GM18870 (cell line): Measurements from ENCODE around the gene AKR1C2.
"Not testable (repeated sequence)": the region's sequence is repeated elsewhere in the genome, so short reads cannot be mapped to it uniquely, and the experiment has no call there.

Source experiments
- ATAC-seq: cut with Tn5 transposase; IDR thresholded peaks from one replicate; pipeline ENCODE4 v1.9.1; 2021; ENCODE audit warnings: moderate library complexity; ENCODE audit not compliant: unreplicated experiment

Gene AKR1C2

DNA sequence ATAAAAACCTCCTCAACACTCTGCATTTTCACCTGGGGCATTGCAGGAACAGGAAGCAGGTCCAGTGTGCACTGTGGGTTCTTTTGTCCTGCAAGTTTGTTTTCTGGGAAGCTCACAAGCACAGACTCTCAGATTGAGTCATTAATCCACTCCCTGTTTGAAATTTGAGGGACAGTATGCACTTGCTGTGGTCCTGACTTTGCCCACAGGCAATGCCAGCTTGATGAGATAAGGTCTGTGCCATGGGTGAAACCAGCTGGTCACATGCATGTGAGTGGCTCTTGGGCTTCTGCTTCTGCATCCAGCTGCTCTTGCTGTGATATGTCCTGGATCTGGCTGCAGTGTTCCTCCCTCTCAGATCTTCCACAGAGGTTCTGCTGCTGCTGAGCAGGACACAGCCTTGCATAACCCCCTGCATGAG lies 21.8 kb upstream of the AKR1C2 start:
- not testable (repeated sequence) for ATAC-seq

DNA sequence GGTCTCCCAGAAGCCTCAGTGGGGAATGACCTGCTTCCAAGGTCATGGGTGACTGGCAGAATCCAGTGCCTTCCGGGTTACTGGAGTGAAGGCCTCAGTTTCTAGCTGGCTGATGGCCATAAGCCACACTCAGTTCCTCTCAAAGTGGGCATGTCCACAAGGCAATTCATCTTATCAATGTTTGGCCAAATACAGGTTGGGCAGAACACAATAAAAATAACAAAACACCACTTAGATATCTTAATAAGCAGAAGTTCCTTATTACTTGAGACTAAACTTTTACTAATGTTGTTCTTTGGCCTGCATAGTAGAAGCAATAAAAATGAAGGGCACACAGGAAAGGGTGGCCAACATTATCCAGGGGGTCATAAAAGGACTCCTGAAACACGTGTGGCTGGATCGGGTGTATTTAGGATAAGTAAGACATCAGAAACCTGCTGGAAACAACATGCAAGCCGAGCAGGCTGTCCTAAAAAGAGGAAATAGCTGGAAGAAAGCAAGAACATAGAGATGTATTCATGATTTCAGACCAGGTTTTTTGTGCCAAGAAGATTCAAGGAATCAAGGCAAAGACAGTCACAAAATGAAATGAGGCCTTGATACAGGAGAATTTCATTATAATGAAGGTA lies 19.6 kb upstream of the AKR1C2 start:
- no peak for ATAC-seq

DNA sequence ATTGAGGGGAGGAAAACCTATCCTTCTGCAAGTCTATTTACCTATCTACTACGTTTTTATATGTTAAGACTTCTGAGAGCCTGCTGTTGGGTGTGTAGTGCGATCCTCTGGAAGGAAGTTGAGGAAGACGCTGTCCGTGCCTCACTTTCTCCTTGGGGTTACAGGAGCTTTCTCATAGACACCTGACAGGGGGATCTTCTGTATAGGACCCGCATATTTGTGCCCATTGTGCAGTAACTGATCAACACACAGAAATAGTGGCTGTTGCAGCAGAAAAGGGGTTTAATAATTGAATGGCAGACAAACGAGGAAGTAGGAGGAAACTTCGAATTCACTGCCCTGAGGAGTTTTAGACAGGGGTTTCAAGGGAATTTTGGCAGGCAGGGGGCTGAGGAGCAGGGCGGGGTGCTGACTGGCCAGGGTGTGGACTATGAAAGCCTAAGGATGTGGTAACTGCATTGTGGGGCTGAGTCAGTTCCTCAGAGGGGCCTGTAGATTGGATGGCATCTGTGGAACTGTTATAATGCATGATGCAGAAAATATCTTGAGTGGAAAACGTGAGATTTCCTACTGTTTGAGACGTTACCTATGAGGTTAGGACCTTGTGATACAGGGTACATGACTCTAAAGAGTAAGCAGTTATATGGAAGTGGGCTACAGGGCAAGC lies 18.1 kb upstream of the AKR1C2 start:
- not testable (repeated sequence) for ATAC-seq

DNA sequence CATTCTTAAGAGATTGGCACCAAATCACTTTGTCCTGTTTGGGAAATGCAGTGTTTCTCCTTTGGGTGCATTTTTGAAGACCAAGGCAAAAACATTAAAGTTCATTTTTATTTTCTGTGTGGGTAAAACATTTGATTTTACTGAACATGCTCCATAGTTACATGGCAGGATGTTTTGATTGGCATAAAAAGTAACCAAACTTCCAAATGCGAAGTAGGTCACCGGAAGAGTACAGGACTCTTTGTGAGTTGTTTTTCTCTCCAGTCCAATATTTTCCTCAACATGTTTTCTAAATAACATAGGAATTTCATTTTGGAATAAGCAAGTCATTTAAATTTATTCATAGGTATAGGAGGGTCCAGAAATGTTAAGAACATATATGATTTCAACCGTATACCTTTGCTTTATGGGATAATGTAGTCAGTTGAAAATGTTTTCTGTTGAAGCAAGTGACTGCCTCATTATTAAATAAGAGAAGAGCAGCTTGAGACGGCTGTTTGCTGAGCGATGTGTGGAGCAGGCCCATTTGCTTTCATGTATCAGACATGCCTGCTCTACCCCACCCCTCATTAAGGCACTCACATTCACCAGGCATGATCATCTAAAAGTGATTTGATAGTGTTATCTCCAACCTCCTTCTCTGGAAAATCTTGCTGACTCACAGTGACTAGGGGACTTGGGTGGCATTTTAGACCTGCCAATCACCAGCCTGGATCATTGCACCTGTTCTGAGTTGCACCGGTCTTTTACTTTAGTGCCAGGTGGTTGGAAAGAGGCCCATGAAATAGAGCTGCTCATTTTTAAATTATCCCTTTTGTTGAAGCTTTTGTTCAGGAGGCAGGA lies 16.3 kb upstream of the AKR1C2 start:
- ATAC-seq: not testable (repeated sequence)

DNA sequence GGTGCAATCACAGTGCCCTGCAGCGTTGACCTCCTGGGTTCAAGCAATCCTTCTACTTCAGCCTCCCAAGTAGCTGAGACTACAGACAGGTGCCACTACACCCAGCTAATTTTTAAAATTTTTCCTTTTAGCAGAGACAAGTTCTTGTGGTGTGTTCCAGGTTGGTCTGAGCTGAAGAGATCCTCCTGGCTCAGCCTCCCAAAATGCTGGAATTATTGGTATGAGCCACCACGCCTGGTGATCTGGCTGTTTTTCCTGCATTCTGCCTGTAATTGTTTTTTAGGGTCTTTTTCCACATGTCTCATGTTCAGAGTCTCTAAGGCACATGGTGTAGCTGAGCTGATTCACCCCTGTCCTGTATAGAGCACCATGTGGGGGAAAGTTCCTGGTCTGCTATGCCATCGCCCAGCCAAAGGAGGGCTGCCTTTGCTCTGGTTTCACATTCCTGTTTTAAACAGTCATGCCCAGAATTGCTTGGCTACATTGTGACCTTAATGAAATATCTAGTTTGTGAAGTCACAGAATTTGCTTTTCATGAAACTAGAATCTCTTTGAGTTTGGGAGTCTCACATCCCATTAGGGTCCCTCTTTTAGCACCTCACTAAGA lies 15.1 kb upstream of the AKR1C2 start:
- ATAC-seq: not testable (repeated sequence)

DNA sequence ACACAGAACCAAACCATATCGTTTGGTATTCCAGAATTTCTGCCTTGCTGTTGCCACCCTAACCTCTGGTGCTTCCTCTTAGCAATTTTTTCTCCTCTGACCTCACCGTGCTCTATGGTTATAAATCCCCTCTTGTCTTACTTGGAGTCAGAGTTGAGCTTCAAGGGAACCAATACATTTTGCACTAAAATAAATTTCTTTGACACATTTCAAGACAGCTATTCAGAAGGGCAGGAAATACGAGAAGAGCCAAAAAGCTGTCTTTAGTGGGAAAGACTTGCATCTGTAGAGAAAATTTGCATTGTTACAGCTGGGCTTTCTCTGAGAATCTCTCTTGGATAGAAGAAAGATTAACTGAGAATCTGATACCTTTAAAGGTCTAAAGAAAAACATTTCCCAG lies 14.5 kb upstream of the AKR1C2 start:
- ATAC-seq: no peak

DNA sequence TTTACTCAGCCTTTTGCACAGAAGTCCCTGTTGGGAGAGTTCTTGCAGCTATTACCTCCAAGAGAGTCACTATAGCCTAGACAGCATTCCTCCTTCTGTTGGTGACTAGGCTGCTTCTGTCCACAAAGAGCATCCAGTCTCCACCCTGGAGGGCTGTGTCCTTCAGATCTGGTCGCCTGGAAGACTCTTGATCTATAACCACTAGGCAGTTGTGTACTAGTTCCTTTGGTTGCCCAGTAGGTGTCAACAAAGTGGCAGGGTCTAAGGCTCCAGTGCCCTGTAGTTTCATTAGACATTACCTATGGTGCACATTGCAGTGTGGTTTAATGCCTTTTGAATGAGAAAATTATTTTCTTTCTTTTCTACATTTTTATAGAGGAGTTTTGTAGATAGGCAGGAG lies 11.3 kb upstream of the AKR1C2 start:
- no peak for ATAC-seq

DNA sequence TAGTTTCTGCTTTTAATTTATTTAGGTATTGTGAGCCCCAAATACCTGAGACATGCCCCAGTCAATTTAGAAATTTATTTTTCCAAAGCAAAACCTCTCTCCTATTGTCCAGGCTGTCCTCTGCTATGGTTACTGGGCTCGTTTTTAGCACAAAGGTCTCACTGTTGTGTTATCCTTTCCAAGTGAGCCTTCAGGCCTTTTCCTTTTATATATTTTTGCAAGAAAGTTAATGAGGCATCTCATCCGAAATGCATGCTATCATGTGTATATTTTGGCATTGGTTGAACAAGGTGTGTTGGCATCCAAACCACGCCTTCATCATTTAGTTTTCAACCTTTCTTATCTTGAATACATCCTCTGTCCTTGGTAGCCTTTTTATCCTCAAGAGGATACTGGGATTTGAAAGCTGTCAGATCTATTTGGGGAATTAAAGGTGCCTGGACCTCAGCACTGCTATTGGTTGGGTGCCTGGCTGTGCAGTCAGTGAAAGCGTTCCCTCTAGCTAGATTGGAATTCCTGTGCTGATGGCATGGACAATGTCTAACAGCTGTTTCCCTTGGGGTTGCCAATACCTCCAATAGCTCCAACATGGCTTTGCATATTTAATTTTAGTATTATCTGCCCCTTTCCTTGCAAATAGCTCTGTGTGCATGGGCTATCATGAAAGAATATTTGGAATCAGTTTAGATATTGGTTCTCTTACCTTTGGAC lies 10.7 kb upstream of the AKR1C2 start:
- ATAC-seq: not testable (repeated sequence)

DNA sequence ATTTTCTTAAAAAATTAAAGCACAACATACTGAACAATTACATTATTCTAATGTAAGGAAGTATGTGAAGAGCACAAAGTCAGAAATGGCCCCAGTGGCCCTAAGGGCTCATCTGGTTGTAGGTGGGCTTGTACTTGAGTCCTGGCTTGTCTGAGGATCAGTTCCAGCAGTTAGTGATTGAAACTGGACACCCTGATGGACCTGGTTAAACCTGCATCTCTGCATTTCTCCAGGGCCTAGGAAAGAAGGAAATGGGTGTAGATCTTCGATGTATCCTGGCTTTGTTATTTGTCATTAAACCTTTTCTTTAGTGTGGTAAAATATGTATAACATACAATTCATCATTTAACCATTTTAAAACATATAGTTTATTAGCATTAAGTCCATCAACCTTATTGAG lies 9.7 kb upstream of the AKR1C2 start:
- ATAC-seq: no peak

DNA sequence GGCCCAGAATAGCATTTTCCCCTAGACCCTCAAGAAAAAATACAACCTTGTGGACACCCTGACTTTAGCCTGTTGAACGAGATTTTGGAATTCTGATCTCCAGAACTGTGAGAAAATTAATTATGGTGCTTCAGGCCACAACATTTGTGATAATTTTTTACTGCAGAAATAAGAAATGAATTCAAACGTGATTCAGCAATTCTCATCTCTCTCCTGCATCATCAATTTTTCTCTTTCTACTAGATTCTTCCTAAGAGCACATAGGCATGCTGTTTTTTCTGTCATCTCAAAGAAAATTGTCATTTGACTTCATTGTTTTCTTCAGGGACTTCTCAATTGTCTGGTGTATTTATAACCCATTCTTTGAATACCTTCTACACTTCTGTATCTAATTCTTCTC lies 8.9 kb upstream of the AKR1C2 start:
- no peak for ATAC-seq

DNA sequence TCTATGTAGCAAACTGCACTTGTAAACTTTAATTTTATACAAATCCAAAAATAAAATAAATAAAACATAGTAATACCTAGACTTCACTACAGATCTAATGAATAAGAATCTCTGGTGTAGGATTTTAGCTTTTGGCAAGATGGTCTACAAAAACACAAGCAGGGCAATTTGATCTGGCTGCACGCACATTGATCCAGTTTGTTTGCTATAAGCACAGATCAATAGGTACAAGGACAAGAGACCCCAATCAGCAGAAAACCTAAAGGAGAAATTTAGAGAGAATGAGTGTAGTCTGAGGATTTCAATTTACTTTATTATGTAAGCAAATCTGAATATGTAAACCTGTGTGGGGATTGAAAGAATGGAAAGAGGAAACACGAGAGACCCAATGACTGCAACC lies 7.7 kb upstream of the AKR1C2 start:
- ATAC-seq: not testable (repeated sequence)

DNA sequence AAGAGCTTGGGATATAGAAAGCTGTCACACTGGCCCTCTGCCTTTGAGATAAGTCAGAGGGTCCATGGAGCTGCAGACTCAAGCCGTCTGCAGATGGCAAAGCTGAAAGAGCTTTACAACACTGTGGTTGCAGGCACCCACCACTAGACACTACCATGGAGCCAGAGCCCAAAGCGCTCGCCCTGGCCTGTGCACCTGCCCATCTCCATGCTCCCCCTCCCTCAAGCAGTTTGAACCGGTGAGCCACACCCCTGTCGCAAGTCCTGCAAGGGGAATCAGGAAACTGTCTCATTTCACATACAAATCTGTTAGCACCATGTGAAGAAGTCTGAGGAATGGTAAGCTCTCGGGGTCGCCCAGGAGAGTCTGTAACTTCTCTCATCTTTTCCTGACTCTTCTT lies 6.4 kb upstream of the AKR1C2 start:
- ATAC-seq: not testable (repeated sequence)

DNA sequence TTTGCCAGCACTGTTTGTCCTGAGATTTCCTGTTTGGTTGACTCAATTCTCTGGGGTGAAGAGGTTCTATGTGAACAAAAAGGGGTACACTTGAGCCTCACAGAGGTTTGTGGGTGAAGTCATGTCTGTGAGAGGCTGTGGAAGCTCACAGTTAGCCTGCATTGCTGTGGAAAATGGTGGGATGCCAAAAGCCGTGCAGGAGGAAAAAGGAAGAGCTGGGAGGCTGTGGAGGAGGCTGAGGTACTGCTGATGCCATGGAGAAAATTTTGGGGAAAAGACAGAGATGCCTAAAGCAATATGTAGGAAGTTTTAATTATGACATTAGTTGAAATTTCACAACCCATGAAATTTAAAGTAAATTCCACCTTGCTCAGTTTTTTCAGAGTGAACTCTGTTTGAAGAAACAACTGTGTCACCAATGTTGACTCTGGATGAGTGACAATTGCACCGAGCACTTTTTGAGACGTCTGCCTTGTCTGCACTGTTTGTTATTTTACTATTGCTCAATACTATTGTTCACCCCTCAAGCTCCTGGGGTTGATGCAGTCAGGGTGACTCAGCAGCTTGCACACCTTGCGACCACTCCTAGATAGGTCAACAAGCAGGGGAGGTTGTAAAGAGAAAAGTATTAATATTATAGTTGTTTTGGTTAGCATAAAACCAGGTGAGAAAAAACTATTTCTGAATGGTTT lies 5.3 kb upstream of the AKR1C2 start:
- ATAC-seq: not testable (repeated sequence)

DNA sequence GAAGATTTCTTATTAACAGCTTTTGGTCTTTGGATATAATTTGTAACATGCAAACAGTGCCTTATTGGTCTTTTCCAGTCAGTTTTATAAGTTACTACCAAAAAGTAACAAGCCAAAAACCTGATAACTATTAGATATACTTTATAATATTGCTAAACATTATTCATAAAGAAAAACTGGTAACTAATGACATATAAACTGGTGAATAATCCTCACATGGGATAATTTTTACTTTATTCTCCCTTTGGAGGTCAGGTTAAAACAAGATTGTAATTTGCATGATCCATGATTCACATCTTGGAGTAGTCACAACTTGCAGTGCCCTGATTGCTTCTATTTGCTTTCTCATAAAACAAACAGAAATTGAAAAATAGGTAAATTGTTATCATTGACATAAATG lies 844 bp upstream of the AKR1C2 start:
- ATAC-seq: not testable (repeated sequence)

DNA sequence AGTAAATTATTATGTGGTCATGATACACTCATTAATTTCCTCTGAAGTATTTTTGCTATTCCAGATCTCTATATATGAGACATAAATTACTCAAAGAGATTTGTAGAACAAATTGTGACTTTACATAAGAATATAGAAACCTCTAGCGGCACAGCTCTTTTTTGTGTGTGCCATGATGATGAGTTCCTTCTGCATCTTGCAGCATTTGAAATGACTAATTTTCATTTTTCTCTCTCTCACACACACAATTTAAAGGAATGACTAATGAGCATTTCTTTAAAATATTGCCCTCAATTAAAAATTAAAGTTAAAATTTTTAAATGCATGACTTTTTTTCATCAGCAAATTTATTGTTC lies 351 bp upstream of the AKR1C2 start:
- not testable (repeated sequence) for ATAC-seq

DNA sequence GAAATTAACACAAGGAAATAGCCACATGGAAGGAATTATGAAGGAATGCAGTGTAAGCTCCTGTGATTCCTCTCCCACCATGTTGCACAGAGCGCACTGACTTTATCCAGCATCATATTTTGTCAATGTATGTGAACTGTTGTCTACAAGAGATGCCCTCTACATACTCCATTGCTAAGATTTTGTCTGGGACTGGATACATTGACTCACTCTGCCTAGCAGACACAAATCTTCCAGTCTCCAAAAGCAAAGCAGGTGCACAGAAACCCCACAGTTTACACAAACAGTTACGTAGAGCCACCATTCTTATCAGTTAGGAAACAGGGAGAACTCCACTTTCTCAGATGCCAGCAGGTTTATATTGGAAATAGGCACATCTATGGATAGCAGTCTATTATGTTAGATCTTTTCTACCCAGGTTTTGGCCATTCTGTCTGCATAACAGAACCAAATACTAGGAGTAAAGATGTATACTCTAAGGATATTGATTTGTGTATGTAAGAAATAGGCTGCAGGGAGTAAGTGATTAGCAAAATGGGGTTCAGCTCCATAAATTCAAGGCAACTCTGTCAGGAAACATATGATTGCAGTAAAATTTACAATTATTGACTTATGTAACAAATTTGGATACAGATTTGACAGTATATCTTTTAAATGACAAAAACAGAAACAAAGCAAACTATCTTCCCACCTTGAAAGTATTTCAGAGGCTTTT lies 1.5 kb downstream of the AKR1C2 start:
- no peak for ATAC-seq

DNA sequence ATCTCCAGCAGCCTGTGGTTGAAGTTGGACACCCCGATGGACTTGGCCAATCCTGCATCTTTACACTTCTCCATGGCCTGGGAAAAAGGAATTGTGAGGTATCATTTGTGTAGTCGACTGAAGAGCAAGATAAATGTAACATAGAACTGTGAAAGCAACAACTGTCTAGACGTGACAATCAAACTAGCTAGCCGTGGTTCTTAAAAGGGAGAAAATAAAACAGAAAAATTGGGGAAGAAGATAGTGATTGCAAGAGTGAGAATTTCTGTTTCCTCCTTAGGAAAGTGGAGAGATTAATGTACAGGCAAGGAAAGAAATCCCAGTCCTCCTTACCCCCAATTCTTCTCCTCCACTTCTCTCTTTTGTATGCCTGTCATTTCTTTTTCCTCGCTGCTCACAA lies 5.0 kb downstream of the AKR1C2 start:
- ATAC-seq: no peak

DNA sequence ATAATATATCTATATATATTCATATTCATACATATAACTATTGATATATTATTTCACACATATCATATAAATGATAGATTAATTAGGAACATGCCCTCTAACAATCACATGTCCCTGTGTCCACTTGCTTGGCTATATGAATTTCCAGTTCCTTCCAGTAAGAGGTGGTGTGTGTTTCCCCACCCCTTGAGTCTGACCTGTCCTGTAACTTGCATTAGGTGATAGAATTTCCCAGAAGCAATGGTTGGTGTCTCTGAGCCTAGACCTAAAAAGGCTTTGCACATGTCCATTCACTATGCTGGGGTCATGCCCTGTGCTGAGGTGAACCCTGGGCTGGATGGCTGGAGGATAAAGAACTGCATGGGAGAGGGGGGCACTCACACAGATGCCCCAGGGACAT lies 9.4 kb downstream of the AKR1C2 start:
- ATAC-seq: not testable (repeated sequence)

DNA sequence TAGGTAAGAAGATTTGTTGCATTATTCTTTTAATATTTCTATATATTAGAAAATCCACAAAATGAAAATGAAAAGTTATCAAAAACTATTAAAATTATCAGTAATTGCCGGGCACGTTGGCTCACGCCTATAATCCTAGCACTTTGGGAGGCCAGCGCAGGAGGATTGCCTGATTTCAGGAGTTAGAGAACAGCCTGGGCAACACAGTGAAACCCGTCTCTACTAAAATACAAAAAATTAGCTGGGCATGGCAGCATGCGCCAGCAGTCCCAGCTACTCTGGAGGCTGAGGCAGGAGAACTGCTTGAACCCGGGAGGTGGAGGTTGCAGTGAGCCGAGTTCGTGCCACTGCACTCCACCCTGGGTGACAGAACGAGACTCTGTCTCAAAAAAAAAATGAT lies 11.1 kb downstream of the AKR1C2 start:
- ATAC-seq: not testable (repeated sequence)

DNA sequence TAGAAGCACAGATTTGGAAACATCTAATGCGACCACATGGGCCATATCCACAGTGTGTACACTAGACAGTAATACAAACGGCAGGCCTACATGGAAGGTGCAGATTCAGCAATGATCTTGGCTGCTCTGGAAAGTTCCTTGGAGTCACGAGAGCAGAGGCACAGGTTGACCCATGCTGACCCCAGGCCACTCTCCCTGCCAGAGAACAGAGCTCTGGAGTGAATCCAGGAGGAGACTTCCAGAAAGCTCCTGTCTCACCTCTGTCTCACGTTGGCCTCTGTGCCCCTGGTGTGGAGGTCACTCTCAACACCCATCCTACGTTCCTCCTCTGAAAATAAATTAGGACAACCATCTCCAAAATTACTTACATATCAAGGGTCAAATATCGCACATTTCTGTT lies 12.2 kb downstream of the AKR1C2 start:
- not testable (repeated sequence) for ATAC-seq
